Superior temporal gyrus (tissue), 1 donor: ENCODE measurements around the gene USP2.

ENCODE experiments used
- DNase-seq: peaks from one replicate; pipeline ENCODE4 v3.0.0-alpha.2; 2016; ENCODE audit errors: extremely low spot score

Gene USP2

GRCh38 chr11:119341222-119342022 lies 40.1 kb downstream of the USP2 start:
- DNase-seq, result no peak

- no peak for DNase-seq
These were observed 40.9 kb downstream of the USP2 start, which contains the start of gene C1QTNF5 for GRCh38 chr11:119340335-119341221. C1QTNF5 (minus strand) TSS chr11:119340883; CDS start chr11:119340397, 486 bp downstream.

- peak; percentile 73 for DNase-seq
These were observed 41.7 kb downstream of the USP2 start for GRCh38 chr11:119339589-119340334.

- no peak for DNase-seq
These were observed 42.4 kb downstream of the USP2 start for GRCh38 chr11:119338965-119339588.

GRCh38 chr11:119338318-119338890 lies 43.1 kb downstream of the USP2 start:
- DNase-seq, result peak; percentile 93

GRCh38 chr11:119337581-119338317 lies 43.7 kb downstream of the USP2 start:
- no peak for DNase-seq

GRCh38 chr11:119336744-119337469 lies 44.6 kb downstream of the USP2 start:
- DNase-seq, result no peak

- DNase-seq, result no peak
These were observed 45.6 kb downstream of the USP2 start for GRCh38 chr11:119335655-119336543.

GRCh38 chr11:119335091-119335654 lies 46.3 kb downstream of the USP2 start:
- DNase-seq, result no peak

- peak; percentile 99 for DNase-seq
These were observed 47.1 kb downstream of the USP2 start, which contains the start of gene RNF26 for GRCh38 chr11:119334174-119334930. RNF26 (plus strand) TSS chr11:119334527; CDS start chr11:119335123, 596 bp downstream.

- no peak for DNase-seq
These were observed 49.3 kb downstream of the USP2 start for GRCh38 chr11:119332111-119332765.

- no peak for DNase-seq
These were observed 51.3 kb downstream of the USP2 start for GRCh38 chr11:119330237-119330636.

- DNase-seq, result no peak
These were observed 52.2 kb downstream of the USP2 start for GRCh38 chr11:119329320-119329719.

- no peak for DNase-seq
These were observed 57.3 kb downstream of the USP2 start for GRCh38 chr11:119324189-119324588.

- peak; percentile 92 for DNase-seq
These were observed 57.9 kb downstream of the USP2 start for GRCh38 chr11:119323532-119324033.

GRCh38 chr11:119322921-119323531 lies 58.5 kb downstream of the USP2 start:
- no peak for DNase-seq
